ENCODE results near the gene PABPN1. TPM values are rescaled to one million over a fixed set of nuclear protein-coding genes. Genes with fewer than 3 reads are reported as not detected.

PABPN1 gene
- total and polyA plus RNA-seq, 2 of the 13 experiments (the other 11 are each of a cell fraction or from before 2014, with no cell fraction given), result 233 to 524 TPM

- no peak for TF ChIP-seq KDM1A (CRISPR knock-in tag; IDR thresholded peaks at IDR 0.05)
- peak; percentile 7 for TF ChIP-seq PHF8 (CRISPR knock-in tag; IDR thresholded peaks at IDR 0.05)
- TF ChIP-seq NBN (conservative IDR thresholded peaks at IDR 0.05), result no peak
- TF ChIP-seq MTF2 (CRISPR knock-in tag; IDR thresholded peaks at IDR 0.05; ENCODE audit: borderline replicate concordance), result no peak
- TF ChIP-seq ZBTB40 (IDR thresholded peaks at IDR 0.05), result no peak
- TF ChIP-seq ZBTB40 (CRISPR knock-in tag; IDR thresholded peaks at IDR 0.05), result no peak
- TF ChIP-seq ZNF12 (CRISPR knock-in tag; IDR thresholded peaks at IDR 0.05), result no peak
- no peak for TF ChIP-seq MLLT10 (CRISPR knock-in tag; IDR thresholded peaks at IDR 0.05)
- no peak for TF ChIP-seq SAFB2 (CRISPR knock-in tag; IDR thresholded peaks at IDR 0.05; ENCODE audit: borderline replicate concordance, low read depth)
- TF ChIP-seq GZF1 (CRISPR knock-in tag; IDR thresholded peaks at IDR 0.05), result no peak; the same call in 1 of the 2 replicates
- TF ChIP-seq NR3C1 (CRISPR knock-in tag; IDR thresholded peaks at IDR 0.05), result no peak
- TF ChIP-seq ZNF678 (CRISPR knock-in tag; IDR thresholded peaks at IDR 0.05), result no peak
- TF ChIP-seq ATF7-NPFF (CRISPR knock-in tag; IDR thresholded peaks at IDR 0.05; ENCODE audit: low read depth), result peak; percentile 70; the same call in 1 of the 2 replicates
- TF ChIP-seq TFAP4 (IDR thresholded peaks at IDR 0.05; ENCODE audit: borderline replicate concordance, low read depth), result no peak
- TF ChIP-seq ZNF17 (CRISPR knock-in tag; IDR thresholded peaks at IDR 0.05), result no peak
- no peak for TF ChIP-seq MAFK (conservative IDR thresholded peaks at IDR 0.05 in 1 of 2, IDR thresholded peaks at IDR 0.05 in 1 of 2; ENCODE audit: low read length in 2 of 2)
- TF ChIP-seq, protein P1, sequence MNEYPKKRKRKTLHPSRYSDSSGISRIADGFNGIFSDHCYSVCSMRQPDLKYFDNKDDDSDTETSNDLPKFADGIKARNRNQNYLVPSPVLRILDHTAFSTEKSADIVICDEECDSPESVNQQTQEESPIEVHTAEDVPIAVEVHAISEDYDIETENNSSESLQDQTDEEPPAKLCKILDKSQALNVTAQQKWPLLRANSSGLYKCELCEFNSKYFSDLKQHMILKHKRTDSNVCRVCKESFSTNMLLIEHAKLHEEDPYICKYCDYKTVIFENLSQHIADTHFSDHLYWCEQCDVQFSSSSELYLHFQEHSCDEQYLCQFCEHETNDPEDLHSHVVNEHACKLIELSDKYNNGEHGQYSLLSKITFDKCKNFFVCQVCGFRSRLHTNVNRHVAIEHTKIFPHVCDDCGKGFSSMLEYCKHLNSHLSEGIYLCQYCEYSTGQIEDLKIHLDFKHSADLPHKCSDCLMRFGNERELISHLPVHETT (CRISPR knock-in tag; conservative IDR thresholded peaks at IDR 0.05), result no peak
- no peak for TF ChIP-seq SRY (CRISPR knock-in tag; IDR thresholded peaks at IDR 0.05)
These were observed 5.5 kb downstream of the PABPN1 start (continued) for GRCh38 chr14:23326491-23327332.
